HepG2 (cell line): ENCODE measurements around the gene TMEM238. TPM values are rescaled to one million over a fixed set of nuclear protein-coding genes. Genes with fewer than 3 reads are reported as not detected.
A peak's percentile ranks its signal among the peaks of the same experiment; 100 is the strongest.

ENCODE experiments used
- ATF3 ChIP-seq: sonication (generic); formaldehyde crosslinking; IDR thresholded peaks from 2 replicates; pipeline ENCODE4 v1.4.0; 2020; ENCODE audit warnings: missing genetic modification reagents
- KLF13 ChIP-seq: sonication (generic); formaldehyde crosslinking; IDR thresholded peaks from 2 replicates; pipeline ENCODE4 v1.4.0; 2020; ENCODE audit warnings: mild to moderate bottlenecking, missing genetic modification reagents
- KMT2A ChIP-seq: sonication (generic); formaldehyde crosslinking; IDR thresholded peaks from 2 replicates; pipeline ENCODE4 v1.4.0; 2020; ENCODE audit warnings: missing genetic modification reagents
- PHF8 ChIP-seq: sonication (generic); formaldehyde crosslinking; IDR thresholded peaks from 2 replicates; pipeline ENCODE4 v1.5.0; 2020; ENCODE audit warnings: missing genetic modification reagents
- PRDM10 ChIP-seq: sonication (generic); formaldehyde crosslinking; IDR thresholded peaks from 2 replicates; pipeline ENCODE4 v1.4.0; 2020; ENCODE audit warnings: low read depth, missing genetic modification reagents
- ZBTB14 ChIP-seq: sonication (generic); formaldehyde crosslinking; IDR thresholded peaks from 2 replicates; pipeline ENCODE4 v1.4.0; 2020; ENCODE audit warnings: missing genetic modification reagents
- ZBTB46 ChIP-seq: sonication (generic); formaldehyde crosslinking; IDR thresholded peaks from 2 replicates; pipeline ENCODE4 v1.4.0; 2020; ENCODE audit warnings: mild to moderate bottlenecking, missing genetic modification reagents, borderline replicate concordance
- ZHX2 ChIP-seq, 2 experiments: sonication (generic) in 1 of 2; formaldehyde crosslinking in 1 of 2; IDR thresholded peaks; 2 replicates each; pipeline versions ENCODE4 v1.6.1 to v1.9.0; 2014 to 2022; ENCODE audit warnings: antibody characterized with exemption in 1 of 2, borderline replicate concordance in 1 of 2, inconsistent platforms in 1 of 2, low read depth in 1 of 2, missing genetic modification reagents in 1 of 2
- ZNF414 ChIP-seq: sonication (generic); formaldehyde crosslinking; IDR thresholded peaks from 2 replicates; pipeline ENCODE4 v1.5.0; 2020; ENCODE audit warnings: missing genetic modification reagents
- ZNF557 ChIP-seq: sonication (generic); formaldehyde crosslinking; IDR thresholded peaks from 2 replicates; pipeline ENCODE4 v1.4.0; 2020; ENCODE audit warnings: missing genetic modification reagents
- ZNF800 ChIP-seq: sonication (generic); formaldehyde crosslinking; IDR thresholded peaks from 2 replicates; pipeline ENCODE4 v1.4.0; 2020; ENCODE audit warnings: missing genetic modification reagents
- polyA plus RNA-seq, 8 experiments: library from polyadenylated mRNA; depleted of rRNA in 3 of 8; stranded (reverse) in 7 of 8; unstranded in 1 of 8; fragments of >200 nt; fragmentation: Illumina TruSeq in 4 of 8; extraction: Trizol in 4 of 8; gene quantifications; 2 replicates each; pipeline versions ENCODE4 v1.2.1 to v1.2.3, GENCODE V29; 2011 to 2016; ENCODE audit warnings: low read depth in 4 of 8, missing spikeins in 1 of 8, mixed read lengths in 1 of 8; ENCODE audit not compliant: insufficient read depth in 1 of 8
- total RNA-seq, 5 experiments: library from RNA; depleted of rRNA; stranded (reverse); fragments of >200 nt; fragmentation: Illumina TruSeq; extraction: Trizol; gene quantifications; 2 replicates each; pipeline ENCODE4 v1.2.3, GENCODE V29; 2016; ENCODE audit warnings: low read depth in 1 of 5

Gene TMEM238
- total and polyA plus RNA-seq, 2 of the 13 experiments (the other 11 are each of a cell fraction or from before 2014, with no cell fraction given), result not detected

- TF ChIP-seq ZBTB46, result no peak
- no peak for TF ChIP-seq ZNF557
- peak; percentile 26; the same call in 1 of the 2 replicates for TF ChIP-seq PRDM10
- no peak for TF ChIP-seq ZNF800 (CRISPR knock-in tag)
- no peak for TF ChIP-seq PHF8 (CRISPR knock-in tag)
- TF ChIP-seq ZHX2 (IDR thresholded peaks at IDR 0.05; ENCODE audit: low read depth), result peak; percentile 77
- no peak for TF ChIP-seq ZHX2 (CRISPR knock-in tag; IDR thresholded peaks at IDR 0.05; ENCODE audit: borderline replicate concordance)
- no peak for TF ChIP-seq KMT2A (CRISPR knock-in tag)
- no peak for TF ChIP-seq ATF3 (CRISPR knock-in tag)
- TF ChIP-seq KLF13, result no peak
- TF ChIP-seq ZNF414 (CRISPR knock-in tag), result 0 out of 2 replicates have a peak, but pooled peaks have one; percentile 67
- no peak for TF ChIP-seq ZBTB14 (CRISPR knock-in tag)
Observed at GRCh38 chr19:55339105-55339888, 44.8 kb downstream of the TMEM238 start, which contains the start of gene KMT5C (continued).
